ENCODE results near the gene OTOP3. TPM values are rescaled to one million over a fixed set of nuclear protein-coding genes. Genes with fewer than 3 reads are reported as not detected.

Gene OTOP3
- not detected for polyA plus RNA-seq (ENCODE audit: low read depth in 6 of 6)

GRCh38 chr17:74935585-74936469 is at the start of gene OTOP3:
TSS of gene OTOP3 (plus strand) at chr17:74935898. CDS start at chr17:74935922, 24 bp downstream.
- Mint-ChIP-seq H3K4me1 (peaks cover 0 to 3% (median 0%) of the 10 kb centered on the region in 3 donors), H3K36me3 (no peaks in the 10 kb centered on the region), H3K9me3 (no peaks in the 10 kb centered on the region), H3K4me3 (peak within 1 kb of the TSS in 2 of 8 donors; percentile 5 to 57), H3K27me3 (peaks cover 49 to 82% (median 74%) of the 10 kb centered on the region in 3 donors), H3K27ac (no peak within 1 kb of the TSS)
- no peak for DNase-seq
- no peak for ATAC-seq (ENCODE audit: low read depth in 2 of 2)

GRCh38 chr17:74888469-74888868 is 47.2 kb upstream of the OTOP3 start:
- H3K9me3 Mint-ChIP-seq, result peaks cover 0 to 5% (median 0%) of the 10 kb centered on the region in 7 donors
- H3K27me3 Mint-ChIP-seq, result peaks cover 41 to 75% (median 52%) of the 10 kb centered on the region in 3 donors
- no peak overlapping the region for H3K27ac Mint-ChIP-seq
- H3K36me3 Mint-ChIP-seq, result peaks cover 0 to 4% of the 10 kb centered on the region in 2 donors
- no peak for ATAC-seq (ENCODE audit: low read depth in 2 of 2)
- no peak for DNase-seq
- H3K4me1 Mint-ChIP-seq, result peaks cover 0 to 10% (median 5%) of the 10 kb centered on the region in 3 donors
- peak overlapping the region in 1 of 8 donors; percentile 52 for H3K4me3 Mint-ChIP-seq

- Mint-ChIP-seq H3K4me3 (no peak overlapping the region), H3K36me3 (peaks cover 0 to 10% of the 10 kb centered on the region in 2 donors), H3K27ac (no peak overlapping the region), H3K4me1 (peaks cover 8 to 18% (median 8%) of the 10 kb centered on the region in 3 donors), H3K27me3 (peaks cover 46 to 78% (median 52%) of the 10 kb centered on the region in 3 donors), H3K9me3 (peaks cover 0 to 2% (median 0%) of the 10 kb centered on the region in 7 donors)
- DNase-seq (no peak), ATAC-seq (ENCODE audit: low read depth in 2 of 2) (no peak)
Observed at GRCh38 chr17:74890554-74890953, 45.1 kb upstream of the OTOP3 start.

- peak overlapping the region in 1 of 6 donors; percentile 31 for H3K27ac Mint-ChIP-seq
- H3K36me3 Mint-ChIP-seq, result peaks cover 0 to 10% of the 10 kb centered on the region in 2 donors
- ATAC-seq (ENCODE audit: low read depth in 2 of 2) (no peak), DNase-seq (no peak)
- H3K9me3 Mint-ChIP-seq, result no peaks in the 10 kb centered on the region
- peaks cover 8 to 18% (median 8%) of the 10 kb centered on the region in 3 donors for H3K4me1 Mint-ChIP-seq
- peaks cover 49 to 81% (median 53%) of the 10 kb centered on the region in 3 donors for H3K27me3 Mint-ChIP-seq
- peak overlapping the region in 3 of 8 donors; percentile 15 to 55 (median 32) for H3K4me3 Mint-ChIP-seq
Observed at GRCh38 chr17:74892013-74892841, 43.5 kb upstream of the OTOP3 start.

GRCh38 chr17:74892974-74893911 is 42.5 kb upstream of the OTOP3 start, which contains the start of gene FADS6:
TSS of gene FADS6 (minus strand) at chr17:74893633. CDS start at chr17:74893595, 38 bp downstream.
- no peak for DNase-seq
- H3K9me3 Mint-ChIP-seq, result no peaks in the 10 kb centered on the region
- H3K4me1 Mint-ChIP-seq, result peaks cover 8 to 18% (median 8%) of the 10 kb centered on the region in 3 donors
- peak within 1 kb of the TSS in 7 of 8 donors; percentile 50 to 79 (median 72) for H3K4me3 Mint-ChIP-seq
- H3K27ac Mint-ChIP-seq, result peak within 1 kb of the TSS in 2 of 6 donors; percentile 15 to 19
- peaks cover 0 to 10% of the 10 kb centered on the region in 2 donors for H3K36me3 Mint-ChIP-seq
- peak in 1 of 2 donors; percentile 30 for ATAC-seq (ENCODE audit: low read depth in 2 of 2)
- H3K27me3 Mint-ChIP-seq, result peaks cover 47 to 81% (median 58%) of the 10 kb centered on the region in 3 donors

GRCh38 chr17:74893936-74894671 is 41.6 kb upstream of the OTOP3 start:
- H3K27ac Mint-ChIP-seq, result peak overlapping the region in 1 of 6 donors; percentile 19
- no peaks in the 10 kb centered on the region for H3K9me3 Mint-ChIP-seq
- peak overlapping the region in 7 of 8 donors; percentile 50 to 79 (median 72) for H3K4me3 Mint-ChIP-seq
- peaks cover 48 to 79% (median 56%) of the 10 kb centered on the region in 3 donors for H3K27me3 Mint-ChIP-seq
- no peak for ATAC-seq (ENCODE audit: low read depth in 2 of 2)
- DNase-seq, result no peak
- peaks cover 8 to 18% (median 8%) of the 10 kb centered on the region in 3 donors for H3K4me1 Mint-ChIP-seq
- H3K36me3 Mint-ChIP-seq, result peaks cover 0 to 10% of the 10 kb centered on the region in 2 donors

- no peak for ATAC-seq (ENCODE audit: low read depth in 2 of 2)
- H3K4me3 Mint-ChIP-seq, result no peak overlapping the region
- H3K27ac Mint-ChIP-seq, result peak overlapping the region in 2 of 6 donors; percentile 33 to 70
- peaks cover 3 to 8% (median 8%) of the 10 kb centered on the region in 3 donors for H3K4me1 Mint-ChIP-seq
- peaks cover 0 to 10% of the 10 kb centered on the region in 2 donors for H3K36me3 Mint-ChIP-seq
- peaks cover 45 to 83% (median 75%) of the 10 kb centered on the region in 3 donors for H3K27me3 Mint-ChIP-seq
- H3K9me3 Mint-ChIP-seq, result no peaks in the 10 kb centered on the region
- no peak for DNase-seq
Observed at GRCh38 chr17:74898376-74898946, 37.2 kb upstream of the OTOP3 start.

GRCh38 chr17:74900208-74900607 is 35.5 kb upstream of the OTOP3 start:
- no peak for DNase-seq
- Mint-ChIP-seq H3K4me3 (no peak overlapping the region), H3K27me3 (peaks cover 35 to 81% (median 64%) of the 10 kb centered on the region in 3 donors), H3K4me1 (no peaks in the 10 kb centered on the region), H3K27ac (no peak overlapping the region), H3K9me3 (no peaks in the 10 kb centered on the region), H3K36me3 (no peaks in the 10 kb centered on the region)
- no peak for ATAC-seq (ENCODE audit: low read depth in 2 of 2)

- DNase-seq (no peak), ATAC-seq (ENCODE audit: low read depth in 2 of 2) (no peak)
- Mint-ChIP-seq H3K9me3 (no peaks in the 10 kb centered on the region), H3K27me3 (peaks cover 28 to 73% (median 57%) of the 10 kb centered on the region in 3 donors), H3K4me3 (no peak overlapping the region), H3K4me1 (no peaks in the 10 kb centered on the region), H3K36me3 (no peaks in the 10 kb centered on the region), H3K27ac (no peak overlapping the region)
Observed at GRCh38 chr17:74901353-74902135, 34.2 kb upstream of the OTOP3 start.

GRCh38 chr17:74903034-74903433 is 32.7 kb upstream of the OTOP3 start:
- Mint-ChIP-seq H3K9me3 (no peaks in the 10 kb centered on the region), H3K27me3 (peaks cover 18 to 69% (median 53%) of the 10 kb centered on the region in 3 donors), H3K4me3 (no peak overlapping the region), H3K4me1 (no peaks in the 10 kb centered on the region), H3K36me3 (no peaks in the 10 kb centered on the region), H3K27ac (no peak overlapping the region)
- no peak for DNase-seq
- no peak for ATAC-seq (ENCODE audit: low read depth in 2 of 2)

GRCh38 chr17:74903671-74904070 is 32.0 kb upstream of the OTOP3 start:
- ATAC-seq (ENCODE audit: low read depth in 2 of 2) (no peak), DNase-seq (no peak)
- H3K4me1 Mint-ChIP-seq, result no peaks in the 10 kb centered on the region
- H3K27me3 Mint-ChIP-seq, result peaks cover 18 to 68% (median 50%) of the 10 kb centered on the region in 3 donors
- H3K4me3 Mint-ChIP-seq, result no peak overlapping the region
- no peaks in the 10 kb centered on the region for H3K9me3 Mint-ChIP-seq
- no peak overlapping the region for H3K27ac Mint-ChIP-seq
- no peaks in the 10 kb centered on the region for H3K36me3 Mint-ChIP-seq

Measured in naive B cell (primary cell).